ENCODE data around the gene SLIT3. TPM values are rescaled to one million over a fixed set of nuclear protein-coding genes. Genes with fewer than 3 reads are reported as not detected.

The SLIT3 gene
- total RNA-seq, 1 donor from 2014 or later = 0.66 TPM

DNA sequence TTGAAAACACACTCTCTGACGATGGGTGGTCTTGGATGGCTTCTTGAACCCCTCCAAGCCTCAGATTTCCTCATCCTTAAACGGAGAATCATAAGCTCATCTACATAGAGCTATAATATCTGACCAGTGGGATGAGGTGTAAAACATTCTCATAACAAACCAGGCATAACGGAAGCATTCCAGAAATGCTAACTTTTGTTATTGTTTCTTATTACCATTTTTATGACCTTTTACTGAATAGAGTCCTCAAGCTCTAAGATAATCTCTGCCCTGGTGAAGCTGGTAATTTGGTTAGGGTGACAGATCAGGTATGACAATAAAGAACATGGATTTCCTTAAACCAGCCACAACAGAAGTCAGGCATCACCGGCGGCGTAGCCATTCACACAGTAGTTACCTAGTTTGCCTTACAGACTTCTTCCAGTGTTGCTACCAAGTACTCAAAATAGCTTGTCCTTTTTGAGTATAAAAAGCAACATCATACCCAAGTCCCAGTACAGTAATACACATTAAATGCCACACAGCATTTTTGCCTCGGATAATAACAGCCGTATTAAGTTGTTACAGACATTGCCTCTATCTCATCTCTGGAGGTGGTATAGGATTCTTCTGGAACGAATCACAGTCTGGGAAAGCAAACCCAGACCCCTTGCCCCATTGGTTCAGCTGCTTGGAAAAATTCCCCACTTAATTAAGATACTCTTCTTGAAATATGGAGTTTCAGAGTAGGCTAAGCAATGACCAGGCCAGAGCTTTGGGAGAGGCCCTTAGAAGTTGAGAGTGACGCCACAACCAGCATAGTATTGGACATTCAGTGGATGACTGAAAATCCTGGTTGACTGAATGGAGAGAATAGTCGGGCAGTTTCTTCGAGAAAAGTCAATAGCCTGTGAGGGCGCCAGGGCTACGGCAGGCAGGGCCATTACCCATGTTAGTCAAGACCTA, 252.5 kb downstream of the SLIT3 start:
- intact Hi-C loops (cut with micrococcal nuclease) = no loop called here

DNA sequence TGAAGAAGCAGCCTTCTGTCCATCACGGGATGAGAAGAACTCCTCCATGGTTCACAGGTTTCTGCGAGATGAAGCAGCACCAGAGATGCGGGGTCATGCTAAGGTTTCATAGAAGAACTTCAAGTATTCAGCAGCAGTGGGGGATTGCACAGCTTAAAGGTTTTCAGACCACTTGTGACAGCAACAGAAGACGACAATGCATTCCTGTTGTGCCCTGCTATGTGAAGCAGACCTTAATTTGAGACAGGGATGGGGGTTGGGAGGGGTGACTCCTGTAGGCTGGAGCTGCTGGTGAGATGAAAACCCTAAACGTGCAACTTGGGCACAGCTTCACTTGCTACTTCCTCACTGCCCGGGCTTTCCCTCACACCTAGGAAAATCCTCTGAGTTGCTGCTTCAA, 256.0 kb downstream of the SLIT3 start:
- intact Hi-C loops (cut with micrococcal nuclease) = no loop called here

DNA sequence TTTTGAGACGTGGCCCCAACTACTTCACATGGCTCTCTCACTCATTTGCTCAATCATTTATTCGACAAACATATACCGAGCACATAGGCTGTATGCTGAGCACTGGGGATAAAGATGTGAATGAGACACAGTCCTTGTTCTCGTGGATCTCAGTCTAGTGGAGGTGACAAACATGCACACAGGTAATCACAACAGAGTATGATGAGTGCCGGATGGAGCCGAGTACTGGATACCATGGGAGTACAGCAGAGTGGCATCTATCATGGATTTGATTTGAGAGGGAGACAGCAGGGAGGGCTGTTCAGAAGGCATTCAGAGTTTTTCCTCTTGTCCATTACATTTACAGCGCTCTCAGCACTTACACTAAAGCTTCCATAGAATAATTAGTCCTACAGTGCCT, 259.8 kb downstream of the SLIT3 start:
- intact Hi-C loops (cut with micrococcal nuclease) = no loop called here

DNA sequence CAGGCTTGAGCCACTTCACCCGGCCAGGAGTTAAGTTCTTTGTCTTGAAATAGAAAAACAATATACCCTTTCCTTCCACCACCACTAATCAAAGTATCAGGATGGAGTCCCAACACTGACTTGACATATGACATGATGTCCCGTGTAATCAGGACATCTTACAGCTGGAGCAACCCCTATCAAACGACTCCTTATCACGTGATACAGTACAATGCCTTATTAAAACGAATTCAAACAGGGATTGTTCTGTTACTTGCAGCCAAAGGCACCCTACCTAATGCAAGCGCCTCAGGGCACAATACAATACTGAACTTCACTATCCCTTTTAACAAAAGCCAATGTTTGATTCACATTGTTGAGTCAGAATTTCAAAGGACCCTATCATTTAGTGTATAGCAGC, 261.3 kb downstream of the SLIT3 start:
- intact Hi-C loops (cut with micrococcal nuclease) = no loop called here

DNA sequence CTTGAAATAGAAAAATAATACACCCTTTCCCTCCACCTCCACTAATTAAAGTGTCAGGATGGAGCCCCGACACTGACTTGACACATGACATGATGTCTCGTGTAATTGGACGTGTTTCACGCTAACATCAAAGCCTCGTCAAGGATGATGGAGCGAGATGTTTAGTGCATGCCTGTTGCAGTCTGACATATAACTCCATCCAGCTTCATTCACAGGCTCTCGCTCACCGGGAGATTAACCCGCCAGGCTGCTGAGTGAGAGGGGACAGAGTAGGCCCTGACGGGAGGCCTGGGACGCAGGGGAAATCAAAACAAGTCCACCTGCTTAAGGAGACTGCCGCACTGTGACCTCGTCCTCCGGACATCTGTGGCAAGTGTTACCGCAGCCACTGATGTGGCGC, 263.5 kb downstream of the SLIT3 start:
- intact Hi-C loops (cut with micrococcal nuclease) = no loop called here

DNA sequence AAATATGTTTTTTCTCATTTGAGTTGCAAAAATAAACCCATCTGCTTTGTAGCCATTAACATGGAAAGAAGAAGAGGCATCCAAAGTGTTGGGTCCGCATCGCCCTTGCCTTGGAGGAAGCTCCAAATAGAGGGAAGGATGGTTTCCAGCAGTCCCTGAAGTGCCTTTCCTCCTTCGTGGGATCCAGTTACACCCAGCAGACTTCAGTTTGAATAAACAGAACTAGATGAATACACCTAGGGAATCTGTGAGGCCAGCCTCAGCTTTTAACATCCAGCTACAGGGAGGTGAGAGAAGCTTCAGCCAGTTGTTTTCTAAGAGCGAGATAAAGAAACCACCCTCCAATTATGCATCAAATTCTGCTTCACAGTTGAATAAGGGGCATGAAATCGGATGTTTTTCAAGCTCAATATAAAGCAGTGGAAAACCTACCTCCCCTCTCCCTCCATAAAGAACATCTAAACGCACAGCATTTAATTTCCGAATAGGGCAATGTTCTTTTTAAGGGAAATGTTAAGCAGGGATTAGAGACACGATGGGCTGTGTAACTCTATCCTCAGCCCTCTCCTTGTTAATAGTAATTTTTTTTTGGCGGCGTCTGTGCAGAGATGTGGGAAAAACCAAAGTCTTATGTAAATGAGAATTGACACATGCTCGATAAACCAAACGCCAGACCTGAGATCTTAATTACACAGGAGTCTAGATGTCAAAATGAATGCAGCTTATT, 264.7 kb downstream of the SLIT3 start:
- intact Hi-C loops (cut with micrococcal nuclease) = no loop called here

DNA sequence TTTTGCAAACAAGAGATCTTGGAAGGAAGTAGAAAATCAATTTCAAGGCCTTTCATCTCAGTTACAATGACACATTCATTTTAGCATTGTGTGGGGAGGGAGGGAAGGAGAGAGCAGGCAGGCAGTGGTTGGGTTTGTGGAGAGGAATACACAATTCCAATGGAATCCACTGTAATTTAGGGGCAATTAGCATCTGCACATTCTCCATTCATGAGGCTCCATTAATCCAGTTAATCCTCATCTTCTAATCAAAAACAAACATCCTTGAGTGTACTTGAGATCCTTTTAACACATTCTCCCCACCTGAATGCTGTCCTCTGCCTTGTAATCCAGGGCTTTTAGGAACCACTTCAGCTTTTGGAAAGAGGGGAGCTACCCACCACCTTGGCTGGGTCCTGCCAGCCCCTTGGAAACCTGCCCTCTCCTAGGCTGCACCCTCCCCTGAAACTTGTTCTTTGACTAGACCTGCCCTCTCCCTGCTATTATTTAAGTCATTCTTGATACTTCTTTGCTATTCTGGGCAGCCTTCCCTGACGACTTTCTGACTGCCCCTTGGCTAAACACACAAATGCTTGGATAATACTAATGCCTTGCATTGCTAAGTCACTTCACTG, 271.2 kb downstream of the SLIT3 start:
- intact Hi-C loops (cut with micrococcal nuclease) = no loop called here

DNA sequence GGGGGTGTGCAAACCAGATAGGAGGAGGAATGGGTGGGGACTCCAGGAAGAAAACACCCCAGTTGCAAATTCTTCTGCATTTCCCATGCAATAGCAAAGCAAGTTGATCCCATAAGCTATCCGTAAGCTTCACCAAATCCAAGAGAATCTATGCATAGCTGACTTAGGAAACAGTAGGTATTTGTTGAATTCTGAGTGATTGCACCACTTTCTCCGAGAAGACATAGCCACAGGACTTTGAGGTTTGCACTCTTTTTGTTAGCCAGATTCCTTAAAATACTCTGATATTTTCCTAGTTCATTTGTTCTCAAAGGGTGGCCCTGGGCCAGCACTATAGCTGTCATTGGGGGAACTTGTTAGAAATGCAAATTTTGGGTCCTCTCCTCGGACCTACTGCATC, 271.9 kb downstream of the SLIT3 start:
- intact Hi-C loops (cut with micrococcal nuclease) = no loop called here

DNA sequence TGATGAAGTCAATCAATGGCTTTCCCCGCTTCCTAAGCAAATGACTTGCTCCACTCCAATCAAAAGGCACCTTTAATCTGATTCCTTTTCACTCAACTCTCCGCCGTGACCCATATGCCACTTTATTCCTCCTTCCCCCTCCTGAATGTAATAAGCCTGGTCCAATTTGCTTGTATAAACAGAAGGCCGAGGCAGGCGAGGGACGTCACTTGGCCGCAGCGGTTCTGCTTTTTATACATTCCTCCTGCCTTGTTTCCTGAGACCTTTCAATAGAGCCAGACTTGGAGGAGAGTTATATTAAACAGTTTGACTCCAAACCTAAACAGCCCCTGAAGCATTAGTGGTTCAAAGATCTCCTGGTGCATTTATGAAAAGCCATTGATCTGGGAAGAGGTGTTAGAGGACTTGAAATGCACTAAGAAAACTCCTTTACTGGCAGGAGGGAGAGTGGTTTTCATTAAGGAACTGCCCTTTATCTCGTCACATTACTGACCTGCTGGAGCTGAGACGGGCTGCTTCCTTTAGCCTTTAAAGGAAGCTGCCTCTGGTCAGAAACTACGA, 273.4 kb downstream of the SLIT3 start:
- intact Hi-C loops (cut with micrococcal nuclease) = no loop called here

DNA sequence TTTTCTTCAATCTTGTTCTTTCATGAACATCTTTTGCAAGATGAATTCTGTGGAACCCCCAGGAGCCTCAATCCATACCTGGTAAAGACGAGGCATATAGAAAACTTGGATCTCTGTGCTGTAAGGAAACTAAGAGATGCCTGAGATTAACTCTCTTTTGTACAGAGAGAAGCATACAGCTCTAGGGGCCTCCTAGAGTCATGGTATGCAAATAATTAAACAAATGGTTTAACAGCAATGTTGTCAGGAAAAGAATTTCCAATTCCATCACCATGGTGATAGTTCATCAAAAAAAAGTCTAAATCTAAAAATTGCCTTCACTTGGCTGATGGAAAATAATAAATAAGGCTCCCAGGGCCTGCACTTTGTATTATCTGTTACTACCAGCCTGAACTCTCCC, 275.4 kb downstream of the SLIT3 start:
- intact Hi-C loops (cut with micrococcal nuclease) = no loop called here

DNA sequence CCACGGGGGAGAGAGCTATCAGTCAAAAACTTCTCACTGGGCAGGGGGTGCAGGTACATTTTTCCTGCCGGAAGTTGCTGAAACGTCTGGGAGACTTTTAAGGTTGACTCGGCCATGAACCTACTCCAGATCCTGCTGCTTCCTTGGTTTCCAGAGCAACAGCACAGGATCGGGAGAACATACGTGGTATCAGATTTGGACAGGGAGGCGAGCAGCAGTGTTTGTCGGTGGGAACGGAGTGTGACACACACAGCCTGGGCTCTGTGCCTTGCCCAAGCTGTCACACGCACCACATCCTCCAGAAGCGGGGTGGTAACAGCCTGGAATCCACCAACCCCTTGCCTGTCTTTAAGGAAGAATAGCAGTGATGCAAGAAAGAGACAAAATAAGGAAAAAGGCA, 276.5 kb downstream of the SLIT3 start:
- intact Hi-C loops (cut with micrococcal nuclease) = no loop called here

DNA sequence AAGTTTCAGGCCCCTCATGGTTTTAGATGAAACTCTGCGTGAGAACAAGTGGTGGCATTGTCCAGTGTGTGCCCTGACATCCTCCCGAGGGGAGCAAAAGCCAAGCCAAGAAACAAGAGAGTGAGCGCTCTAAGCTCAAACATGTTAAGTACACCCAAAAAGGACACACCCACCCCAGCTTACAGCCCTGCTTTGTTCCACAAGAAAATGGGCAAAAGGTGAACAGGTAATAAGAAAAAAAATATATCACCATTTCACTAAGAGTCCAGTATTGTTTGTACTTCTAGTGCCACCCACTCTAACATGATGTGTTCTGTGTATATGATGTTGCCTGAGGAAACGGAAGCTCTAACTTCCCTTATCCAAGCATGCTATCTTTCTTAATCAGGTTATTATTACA, 278.2 kb downstream of the SLIT3 start:
- intact Hi-C loops (cut with micrococcal nuclease) = no loop called here

DNA sequence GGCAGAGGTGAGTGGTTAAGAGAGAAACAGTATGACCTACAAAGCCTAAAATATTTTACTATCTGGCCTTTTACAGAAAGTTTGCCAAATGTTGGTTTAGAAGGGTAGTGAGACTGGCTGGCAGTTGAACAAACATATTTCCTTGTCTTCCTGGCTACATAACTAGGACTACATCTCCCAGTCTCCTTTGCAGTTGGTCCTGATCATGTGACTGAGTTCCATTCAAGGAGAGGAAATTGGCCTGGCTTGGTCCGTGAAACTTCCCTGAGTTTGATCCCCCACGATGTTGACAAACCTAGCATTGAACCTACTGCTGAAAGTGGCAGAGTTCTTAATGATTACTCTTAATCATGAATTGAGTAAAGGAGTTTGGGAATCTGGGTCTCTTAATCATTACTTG, 280.8 kb downstream of the SLIT3 start:
- intact Hi-C loops (cut with micrococcal nuclease) = no loop called here

DNA sequence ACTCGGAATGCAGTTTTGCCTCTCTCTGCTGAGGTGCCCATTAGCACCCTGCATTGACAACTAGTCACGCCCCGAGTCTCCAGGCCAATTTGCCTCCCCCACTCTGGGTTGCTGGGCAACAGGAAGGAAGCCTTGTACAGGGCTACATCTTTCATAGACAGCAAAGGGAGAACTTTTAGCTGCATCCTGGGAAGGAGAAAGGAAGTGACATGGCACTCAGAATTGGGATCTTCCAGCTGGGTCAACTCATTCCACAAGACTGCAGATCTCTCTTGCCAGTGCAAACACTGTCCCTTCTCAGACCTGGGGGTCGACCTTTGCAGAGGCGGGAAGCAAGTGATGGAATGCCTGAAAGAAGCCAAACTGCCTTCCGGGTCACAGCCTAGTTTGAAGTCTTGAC, 282.0 kb downstream of the SLIT3 start:
- intact Hi-C loops (cut with micrococcal nuclease) = no loop called here

DNA sequence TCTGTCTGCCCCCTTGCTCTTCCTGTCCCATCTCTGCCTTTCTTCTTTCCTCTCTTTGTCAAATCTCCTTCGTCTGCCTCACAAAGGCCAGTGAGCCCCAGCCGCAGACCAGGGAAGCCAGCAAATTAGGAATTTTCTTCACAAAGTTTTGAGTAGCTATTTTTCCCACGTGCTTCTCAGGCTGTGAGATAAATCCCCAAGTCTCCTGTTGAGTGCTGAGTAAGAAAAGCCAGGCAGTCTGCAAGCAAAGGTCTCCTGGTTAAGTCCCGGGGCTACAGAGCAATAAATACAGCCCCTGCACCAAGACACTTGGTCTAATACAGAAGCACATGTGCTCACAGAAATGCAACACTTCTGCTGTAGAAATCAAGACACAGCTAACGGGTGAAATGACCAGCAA, 284.9 kb downstream of the SLIT3 start:
- intact Hi-C loops (cut with micrococcal nuclease) = no loop called here

DNA sequence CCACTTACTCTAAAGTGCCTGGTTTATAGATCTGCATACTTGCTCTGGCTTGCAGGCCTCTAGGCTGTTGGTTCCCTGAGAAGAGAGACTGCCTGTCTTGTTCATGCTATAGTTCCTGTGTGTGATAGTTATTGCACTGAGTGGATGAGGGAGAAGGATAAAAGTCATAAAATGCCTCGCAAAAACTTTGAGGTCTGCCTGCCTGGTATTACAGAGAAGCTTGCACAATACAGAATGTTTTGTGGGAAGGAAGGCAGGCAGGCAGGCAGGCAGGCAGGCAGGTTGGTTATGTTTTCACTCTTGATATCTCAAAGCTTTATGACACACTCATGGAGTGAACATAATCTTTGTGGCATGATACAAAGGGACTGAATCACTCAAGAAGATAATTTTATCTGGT, 287.1 kb downstream of the SLIT3 start:
- intact Hi-C loops (cut with micrococcal nuclease) = no loop called here

DNA sequence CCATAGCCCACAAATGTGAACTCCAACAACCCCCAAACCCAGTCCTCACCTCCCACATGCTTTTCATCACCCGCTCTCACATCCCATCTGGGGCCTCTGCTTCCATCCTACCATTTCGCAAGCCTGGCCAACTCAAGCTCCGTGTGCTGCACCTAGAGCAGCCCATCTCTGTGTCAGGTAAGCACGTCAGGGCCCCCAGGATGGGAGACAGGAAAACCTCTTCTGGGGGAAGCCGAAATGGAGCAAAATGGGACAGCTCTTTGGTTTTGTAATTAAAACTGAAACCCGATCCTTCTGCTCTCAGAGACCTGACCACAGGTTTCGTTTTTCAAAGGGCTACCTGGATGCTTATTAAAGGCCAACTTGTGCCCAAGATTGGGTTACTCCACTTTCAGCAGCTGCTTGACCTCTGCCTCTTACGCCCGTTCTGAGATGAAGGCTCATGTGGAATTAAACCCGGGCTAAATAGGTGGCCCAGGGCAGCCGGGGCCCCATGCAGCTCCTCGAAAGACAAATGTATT, 287.7 kb downstream of the SLIT3 start:
- intact Hi-C loops (cut with micrococcal nuclease) = no loop called here

DNA sequence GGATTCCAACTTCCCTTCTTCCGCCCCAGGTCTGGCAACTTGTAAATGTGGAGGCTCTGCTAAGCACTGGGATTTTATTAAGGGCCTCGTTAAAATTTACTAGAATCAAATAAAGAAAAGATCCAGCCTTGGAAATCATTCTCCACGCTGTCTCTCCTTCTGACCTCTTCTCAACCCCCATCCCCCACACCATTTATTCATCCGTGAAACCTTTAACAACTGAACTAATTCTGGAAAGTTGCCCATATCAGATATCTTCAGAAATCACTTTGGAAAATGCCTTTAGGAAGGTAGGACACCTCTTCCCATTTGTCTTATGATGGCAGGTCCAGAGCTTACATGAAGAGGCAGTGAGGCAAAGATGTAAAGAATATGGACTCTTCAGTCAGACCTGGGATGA, 288.5 kb downstream of the SLIT3 start:
- intact Hi-C loops (cut with micrococcal nuclease) = no loop called here

DNA sequence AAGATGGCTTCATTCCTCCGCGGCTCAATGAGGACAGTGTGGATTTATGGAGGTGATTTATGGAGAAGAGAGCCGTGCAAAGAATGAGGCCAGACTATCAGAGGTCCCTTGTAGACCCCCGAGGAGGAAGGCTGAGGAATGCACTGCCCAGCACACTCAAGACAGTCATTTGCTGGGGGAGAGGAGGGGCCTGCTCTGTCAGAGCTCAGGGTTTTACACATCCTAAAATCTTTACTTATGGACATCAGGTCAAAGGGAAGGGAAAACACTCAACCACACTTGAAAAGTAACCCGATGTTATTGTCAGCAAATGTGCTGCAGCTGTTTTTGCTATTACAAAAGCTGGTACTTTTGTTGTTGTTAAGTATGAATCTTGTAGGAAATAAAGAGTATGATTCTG, 289.5 kb downstream of the SLIT3 start:
- intact Hi-C loops (cut with micrococcal nuclease) = no loop called here

DNA sequence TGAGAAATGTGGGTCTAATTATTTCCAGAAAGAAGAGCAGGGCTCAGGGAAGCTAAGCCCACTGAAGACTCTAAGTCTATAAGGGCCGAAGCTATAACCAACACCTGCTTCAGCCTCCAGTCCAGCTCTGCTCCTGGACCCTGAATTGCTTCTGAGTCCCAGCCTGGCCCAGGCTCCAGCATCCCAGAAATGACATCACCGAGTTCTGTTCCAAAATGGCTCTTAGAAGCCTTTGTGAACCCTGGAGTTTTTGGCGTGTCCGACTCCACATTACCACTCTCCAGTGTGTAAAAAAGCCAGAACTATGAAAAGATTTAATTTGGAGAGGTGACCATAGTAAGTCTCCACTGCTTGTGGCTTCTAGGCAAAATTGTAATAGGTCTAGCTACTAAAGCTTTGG, 289.9 kb downstream of the SLIT3 start:
- intact Hi-C loops (cut with micrococcal nuclease) = no loop called here

DNA sequence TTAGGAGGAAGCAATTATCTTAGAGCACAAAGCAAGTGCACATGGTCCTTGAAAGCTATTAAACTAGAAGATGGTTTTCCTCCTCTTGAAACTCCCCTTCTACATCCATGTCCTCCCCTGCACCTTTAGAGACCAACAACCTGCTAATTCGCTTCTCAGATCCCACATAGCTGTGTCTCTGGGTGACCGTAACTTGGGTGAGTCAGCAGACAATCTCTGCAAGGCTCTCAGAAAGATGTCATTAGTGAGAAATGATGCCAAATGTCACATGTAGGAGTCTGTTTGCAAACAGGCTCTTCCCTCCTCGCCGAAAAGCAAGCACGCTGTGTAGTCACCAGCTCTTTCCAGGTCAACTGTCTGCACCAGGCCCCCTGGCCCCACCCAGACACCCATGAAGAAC, 291.8 kb downstream of the SLIT3 start:
- intact Hi-C loops (cut with micrococcal nuclease) = no loop called here

Data from T-helper 2 cell treated with Interferon-gamma antibody and Interleukin-4, amounts not matched to agents 100 ng/mL and 5 ng/mL, for 36 hours (primary cell).